T-helper 2 cell treated with Interferon-gamma antibody and Interleukin-4, amounts not matched to agents 100 ng/mL and 5 ng/mL, for 36 hours (primary cell): Measurements from ENCODE around the gene RFT1. TPM values are rescaled to one million over a fixed set of nuclear protein-coding genes. Genes with fewer than 3 reads are reported as not detected.
"Not testable (repeated sequence)": the region's sequence is repeated elsewhere in the genome, so short reads cannot be mapped to it uniquely, and the experiment has no call there.

ENCODE experiments used
- intact Hi-C: fragments of 100-400 bp; cut with micrococcal nuclease; formaldehyde crosslinking; loops from one replicate; pipeline ENCODE4 v1.15.1; 2023
- total RNA-seq: library from RNA; stranded (reverse); gene quantifications from 2 replicates; pipeline ENCODE4 v1.2.3, GENCODE V29; 2022

Gene RFT1
- total RNA-seq, 1 donor from 2014 or later = 34.2 TPM

DNA sequence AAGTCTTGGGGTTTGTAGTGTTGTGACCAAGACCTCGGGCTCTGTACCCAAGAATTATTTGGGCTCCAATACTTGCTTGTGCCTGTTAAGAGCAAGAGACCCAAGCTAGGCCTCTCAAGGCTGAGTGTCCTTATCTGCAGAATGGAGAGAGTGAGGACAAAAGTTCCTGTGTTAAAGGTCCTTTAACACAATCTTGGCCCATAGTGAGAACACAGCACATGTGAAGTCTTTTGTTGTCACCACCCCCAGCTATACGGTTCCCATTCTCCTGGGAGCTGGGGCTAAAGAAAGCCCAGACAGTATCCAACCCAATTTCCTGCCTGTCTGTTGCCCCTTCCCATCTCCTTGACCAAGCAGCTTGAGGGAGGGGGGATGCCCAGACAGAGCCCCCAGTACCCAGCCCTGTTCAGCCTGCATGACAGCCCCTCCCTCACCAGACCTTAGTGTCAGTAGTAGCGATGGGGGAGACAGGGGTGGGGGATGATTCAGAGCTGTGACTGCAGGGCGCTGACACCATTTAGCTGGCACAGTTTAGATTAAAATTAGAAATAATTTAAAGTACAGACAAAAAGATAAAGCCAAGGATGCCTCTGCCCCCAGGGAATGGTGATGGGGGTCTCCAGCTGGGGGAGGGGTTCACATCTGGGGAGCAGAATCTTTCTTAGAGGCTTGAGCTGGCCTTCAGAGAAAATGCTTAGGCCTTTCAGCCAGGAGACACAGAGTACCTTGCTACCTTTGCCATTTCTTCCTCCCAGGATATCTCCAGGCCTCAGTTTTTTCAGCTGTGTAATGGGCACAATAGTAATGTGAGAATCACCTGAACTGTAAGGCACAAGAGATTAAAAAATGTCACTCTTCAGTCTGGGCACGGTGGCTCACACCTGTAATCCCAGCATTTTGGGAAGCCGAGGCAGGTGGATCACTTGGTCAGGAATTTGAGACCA lies 33.5 kb upstream of the RFT1 start:
- intact Hi-C loops = loop anchor here (5.0 kb wide), 1 partner anchor 61 kb away; no protein-coding TSS in a partner anchor

DNA sequence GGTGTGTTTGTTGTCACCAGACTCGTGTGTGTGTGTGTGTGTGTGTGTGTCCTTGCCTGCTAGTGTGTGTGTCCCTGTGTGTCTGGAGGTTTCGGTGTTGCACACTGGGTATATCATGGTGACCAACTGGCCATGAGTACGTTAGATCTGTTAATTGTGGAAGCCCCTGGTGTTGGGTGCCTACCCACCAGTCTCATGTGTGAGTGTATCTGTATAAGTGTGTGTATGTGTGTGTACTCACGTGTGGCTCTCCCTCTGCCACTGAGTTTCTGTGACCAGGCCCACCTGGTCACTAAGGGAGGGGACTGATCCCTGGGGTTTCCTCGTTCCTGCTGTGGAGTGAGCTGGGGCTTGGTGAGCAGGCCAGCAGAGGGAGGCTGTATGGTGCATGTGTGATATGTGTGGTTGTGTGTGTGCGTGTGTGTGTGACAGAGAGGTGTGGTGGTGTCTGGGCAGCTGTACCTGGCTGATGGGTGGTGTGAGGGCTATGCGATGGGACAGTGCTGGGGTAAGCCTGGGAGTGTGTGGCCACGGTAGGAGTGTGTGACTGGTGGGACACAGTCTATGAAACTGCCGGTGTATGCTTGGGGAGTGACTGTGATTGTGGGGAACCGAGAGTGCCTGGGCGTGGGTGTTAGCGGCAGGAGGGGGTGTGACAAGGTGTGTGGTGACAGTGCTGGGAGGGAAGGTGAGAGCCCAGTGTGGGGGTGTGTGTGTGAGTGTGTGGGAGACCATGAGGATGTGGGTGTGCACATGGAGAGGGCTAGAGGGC lies 32.6 kb upstream of the RFT1 start:
- intact Hi-C loops = loop anchor here (5.0 kb wide), 1 partner anchor 61 kb away; no protein-coding TSS in a partner anchor

DNA sequence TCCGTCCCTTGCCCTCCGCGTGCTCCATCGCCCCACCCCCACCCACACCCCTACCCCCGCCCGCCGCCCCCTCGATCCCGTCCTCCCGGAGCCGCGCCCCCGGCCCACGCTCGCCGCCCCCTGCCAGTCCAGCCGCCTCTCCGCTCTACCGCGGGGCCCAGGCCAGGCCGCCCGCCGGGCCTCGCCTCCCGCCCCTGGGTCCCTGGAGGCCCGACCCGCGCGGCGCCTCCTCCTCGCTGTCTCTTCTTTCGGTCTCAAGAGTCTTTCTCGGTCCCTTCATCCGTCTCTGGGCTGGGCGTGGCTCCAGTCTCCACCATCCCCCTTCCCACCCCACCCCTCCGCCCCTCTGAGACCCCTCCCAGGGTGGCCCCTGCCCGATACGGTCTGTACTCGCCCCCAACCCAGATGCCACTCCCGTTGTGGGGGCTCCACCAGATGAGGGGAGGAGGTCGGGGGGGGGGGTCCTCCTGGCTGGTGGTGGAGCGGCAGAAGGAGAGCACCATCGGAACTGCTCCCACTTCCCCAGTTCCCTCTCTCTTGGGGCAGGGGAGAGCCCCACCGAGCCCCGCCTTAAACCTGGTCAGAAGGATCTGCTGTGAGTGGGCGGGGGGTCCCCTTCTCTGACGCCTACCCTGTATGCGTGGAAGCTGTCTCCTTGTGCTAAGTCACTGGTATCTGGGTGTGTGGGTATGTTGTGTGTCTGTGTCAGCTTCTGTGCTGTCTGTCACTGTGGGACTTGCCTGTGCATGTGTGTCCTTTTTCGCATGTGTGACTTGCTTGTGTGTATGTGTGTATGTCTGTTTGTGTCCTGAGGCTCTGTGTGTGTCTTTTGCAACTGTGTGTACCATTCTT lies 31.8 kb upstream of the RFT1 start:
- intact Hi-C loops = loop anchor here (1.0 to 5.0 kb wide), 3 partner anchors 32 to 93 kb away; partner anchors contain the start of gene RFT1

DNA sequence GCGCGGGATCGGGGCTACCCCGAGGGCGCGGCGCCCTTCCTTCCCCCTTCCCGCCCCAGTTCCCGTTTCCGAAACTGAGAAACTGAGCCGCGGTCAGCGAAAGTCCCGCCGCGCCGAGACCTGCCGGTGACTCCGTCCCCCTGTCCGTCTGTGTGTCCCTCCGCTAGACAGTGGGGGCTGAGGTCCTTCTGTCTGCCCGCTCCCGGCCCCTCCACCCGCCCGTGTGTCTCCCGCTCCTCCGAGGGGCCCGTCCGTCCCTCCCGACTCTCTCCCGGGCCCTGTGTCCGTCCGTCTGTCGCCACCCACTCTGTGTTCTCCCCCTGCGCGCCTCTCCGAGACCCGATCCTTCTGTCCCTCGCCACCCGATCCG lies 31.2 kb upstream of the RFT1 start:
- intact Hi-C loops = loop anchor here (1.0 to 5.0 kb wide), 3 partner anchors 31 to 93 kb away; partner anchors contain the start of gene RFT1

DNA sequence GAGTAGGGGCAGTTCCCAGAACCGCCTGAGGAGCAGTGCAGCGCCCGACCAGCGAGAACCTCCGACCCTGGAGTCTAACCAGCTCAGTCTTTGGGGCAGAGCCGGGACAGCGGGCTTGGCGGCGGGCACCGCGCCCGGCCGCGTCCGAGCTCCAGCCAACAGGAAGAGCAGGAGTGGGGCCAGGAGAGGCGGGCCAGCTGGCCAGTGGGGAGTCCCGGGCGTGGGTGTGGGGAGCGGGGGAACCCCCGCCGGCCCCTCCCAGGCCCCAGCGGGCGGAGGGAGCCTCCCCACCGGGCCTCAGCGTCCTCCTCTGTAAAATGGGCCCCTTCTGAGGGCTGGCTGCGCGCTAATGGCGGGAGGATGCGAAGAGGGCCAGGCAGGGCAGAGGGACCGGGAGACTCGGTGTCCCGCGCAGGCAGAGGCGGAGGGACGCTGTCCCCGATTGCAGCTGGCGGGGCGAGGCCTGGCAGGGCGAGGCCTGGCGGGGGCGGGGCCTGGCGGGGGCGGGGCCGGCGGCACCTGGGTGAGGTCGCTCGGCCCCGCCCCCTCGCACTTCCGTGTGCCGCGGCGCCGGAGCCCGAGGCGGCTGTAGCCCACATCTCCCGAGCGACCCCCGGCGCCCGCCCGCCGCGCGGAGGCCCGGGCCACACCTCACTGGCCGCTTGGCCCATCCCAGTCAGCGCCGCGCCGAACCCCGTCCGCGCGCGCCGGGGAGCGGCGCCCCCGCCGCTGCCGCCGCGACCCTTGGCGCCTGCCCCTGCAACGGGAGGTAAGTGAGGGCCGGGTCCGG lies 30.6 kb upstream of the RFT1 start, which contains the start of gene PRKCD:
Gene PRKCD, plus strand, starts transcription at position 550 of the 790 bp plus-strand sequence. CDS start 17,214 bp downstream, outside the sequence.
- intact Hi-C loops = loop anchor here (1.0 to 5.0 kb wide), 3 partner anchors 31 to 94 kb away; partner anchors contain the start of gene RFT1

DNA sequence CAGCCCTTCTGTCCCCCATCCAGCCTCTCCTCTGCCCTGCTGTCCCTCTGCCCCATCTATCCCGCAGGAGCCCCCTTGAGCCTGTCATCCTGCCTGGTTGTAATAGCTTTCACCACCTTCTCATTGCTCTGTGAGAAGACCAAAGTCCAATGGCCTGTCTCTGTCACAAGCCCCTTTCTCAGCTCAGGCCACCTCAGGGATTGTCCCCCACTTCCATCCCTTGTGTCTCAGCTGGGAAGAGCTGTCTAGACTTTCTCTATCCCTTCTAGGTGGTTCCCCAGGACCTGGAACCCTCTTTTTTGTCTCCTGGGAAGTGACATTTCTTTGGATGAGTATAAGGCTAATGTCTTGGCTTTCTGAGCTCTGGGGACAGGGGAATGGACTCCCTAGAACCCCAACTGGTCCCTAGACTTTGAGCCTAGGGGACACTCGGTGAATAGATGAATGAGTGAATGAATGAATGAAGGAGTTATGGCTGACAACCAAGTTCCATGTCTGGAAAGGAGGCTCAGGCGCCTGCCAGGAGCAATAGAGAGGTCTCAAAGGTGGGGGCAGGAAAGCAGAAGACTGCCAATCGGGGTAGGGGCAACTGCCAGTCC lies 29.9 kb upstream of the RFT1 start:
- intact Hi-C loops = loop anchor here (2.0 to 5.0 kb wide), 2 partner anchors 58 to 95 kb away; no protein-coding TSS in a partner anchor

DNA sequence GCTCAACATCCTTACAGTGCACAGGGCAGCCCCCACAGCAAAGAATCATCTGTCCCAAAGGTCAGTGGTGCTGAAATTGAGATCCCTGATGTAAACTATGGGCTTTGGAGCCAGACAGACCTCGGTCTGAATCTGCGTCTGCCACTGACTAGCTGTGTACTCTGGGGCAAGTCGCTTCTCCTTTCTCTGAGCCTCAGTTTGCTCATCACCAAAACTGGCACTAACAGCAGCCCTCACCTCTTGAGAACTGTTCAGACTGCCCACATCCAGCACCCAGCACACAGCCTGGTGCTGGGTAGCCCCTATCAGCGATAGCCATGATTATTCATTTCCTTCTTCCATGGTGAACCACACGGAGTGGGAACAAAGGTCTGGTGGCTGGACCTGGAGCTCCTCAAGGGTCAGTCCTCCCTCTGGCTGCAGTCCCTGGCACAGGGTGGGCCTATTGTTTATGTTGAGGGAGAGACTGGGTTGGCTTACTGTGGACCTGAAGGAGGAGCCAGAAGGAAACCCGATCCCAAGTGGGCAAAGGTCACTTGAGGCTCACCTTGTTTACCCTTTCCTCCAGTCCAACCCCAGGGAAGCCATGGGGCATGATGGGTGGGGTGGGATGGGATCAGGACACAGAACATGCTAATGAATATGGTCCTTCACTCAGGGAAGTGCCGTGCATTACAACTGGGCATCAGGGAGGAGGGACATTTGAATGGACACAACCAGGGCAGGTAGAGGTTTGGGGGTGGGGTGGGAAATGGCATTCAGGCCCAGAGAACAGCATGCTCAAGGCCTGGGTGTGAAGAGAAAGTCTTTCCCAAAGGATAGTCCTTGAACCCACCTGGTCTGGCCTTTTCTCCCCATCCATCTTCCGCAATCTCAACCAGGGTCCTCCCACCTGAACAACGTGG lies 29.2 kb upstream of the RFT1 start:
- intact Hi-C loops = loop anchor here (2.0 to 5.0 kb wide), 2 partner anchors 57 to 95 kb away; no protein-coding TSS in a partner anchor

DNA sequence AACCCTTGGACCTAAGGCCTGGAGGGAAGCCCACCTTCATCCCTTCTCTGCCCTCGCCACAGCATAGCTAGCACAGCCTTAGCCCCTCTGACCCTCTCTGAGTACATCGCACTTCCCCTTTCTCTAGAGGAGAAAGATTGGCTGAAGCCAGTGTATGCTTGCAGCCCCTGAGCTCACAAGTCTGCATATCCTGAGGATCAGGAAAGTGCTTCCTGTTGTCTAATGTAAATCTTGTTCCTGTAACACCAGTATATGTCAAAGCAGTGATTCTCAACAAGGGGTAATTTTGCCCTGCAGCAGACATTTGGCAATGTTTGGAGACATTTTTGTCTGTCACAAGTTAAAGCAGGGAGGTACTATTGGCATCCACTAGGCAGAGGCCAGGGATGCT lies 28.5 kb upstream of the RFT1 start:
- intact Hi-C loops = no loop called here

DNA sequence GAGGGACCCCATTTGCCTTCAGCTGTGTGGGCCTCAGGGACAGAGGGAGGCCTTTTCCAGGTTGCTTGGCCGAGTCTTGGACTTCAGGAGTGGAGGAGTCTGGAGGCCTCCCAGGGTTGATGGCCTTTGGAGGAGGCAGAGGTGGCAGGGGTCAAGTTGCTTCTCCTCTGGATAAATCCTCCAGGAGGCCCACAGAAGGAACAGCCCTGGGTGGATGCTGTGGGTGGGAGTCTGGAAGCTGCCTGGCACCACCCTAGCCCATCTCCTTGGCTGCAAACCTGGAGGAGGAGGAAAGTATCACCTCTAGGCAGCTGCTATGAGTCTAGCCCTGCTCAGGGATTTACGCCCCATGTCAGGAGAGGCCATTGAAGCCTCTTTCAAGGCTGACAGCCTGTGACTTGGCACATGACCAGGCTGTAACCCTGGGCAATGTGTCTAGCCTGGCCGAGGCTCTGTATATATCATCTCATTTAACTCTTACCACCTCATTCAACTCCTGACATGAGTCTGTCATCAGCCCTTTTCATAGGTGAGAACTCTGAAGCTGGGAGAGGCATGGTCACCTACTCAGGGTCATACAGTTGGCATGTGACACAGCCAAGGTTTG lies 27.8 kb upstream of the RFT1 start:
- intact Hi-C loops = no loop called here

DNA sequence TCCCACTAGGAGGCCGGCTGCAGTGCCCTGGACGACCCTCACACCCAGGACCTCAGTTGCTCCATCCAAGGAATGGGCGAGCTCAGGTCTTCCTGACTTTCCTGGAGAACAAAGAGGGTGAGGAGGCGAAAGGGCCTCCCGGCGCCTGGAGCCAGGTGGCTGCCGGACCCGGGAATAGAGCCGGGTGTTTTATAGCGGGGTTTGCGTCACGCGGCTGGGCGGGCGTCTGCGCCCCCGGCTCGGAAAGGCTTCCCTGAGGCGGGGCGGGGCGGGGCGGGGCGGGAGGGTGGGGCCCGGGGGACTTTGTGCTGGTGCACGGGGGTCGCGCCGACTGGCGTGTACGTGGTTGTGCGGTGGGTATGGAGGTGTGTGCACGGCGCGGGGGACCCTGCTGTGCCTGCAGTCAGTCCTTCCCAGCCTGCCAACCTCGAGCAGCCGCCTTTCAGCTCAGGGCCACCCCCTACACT lies 26.2 kb upstream of the RFT1 start:
- intact Hi-C loops = no loop called here

DNA sequence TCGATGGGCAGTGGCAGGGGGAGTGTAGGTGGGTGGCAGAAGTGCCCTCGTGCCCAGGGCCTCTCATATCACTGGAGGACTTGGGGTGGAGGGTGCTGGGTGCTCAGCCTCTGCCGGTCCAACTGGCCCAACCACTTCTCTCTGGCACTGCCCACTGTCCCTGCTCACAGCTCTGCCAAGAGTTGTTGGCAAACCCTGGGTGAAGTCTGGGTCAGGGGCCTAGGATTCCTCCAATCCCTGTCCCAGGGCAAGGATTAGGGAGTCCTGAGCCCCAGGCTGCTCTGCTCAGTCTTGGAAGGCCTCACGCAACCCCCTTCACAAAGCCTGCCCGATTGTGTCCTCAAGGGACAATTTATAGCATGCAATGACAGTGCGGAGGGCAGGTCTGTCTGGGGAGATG lies 25.5 kb upstream of the RFT1 start:
- intact Hi-C loops = no loop called here

DNA sequence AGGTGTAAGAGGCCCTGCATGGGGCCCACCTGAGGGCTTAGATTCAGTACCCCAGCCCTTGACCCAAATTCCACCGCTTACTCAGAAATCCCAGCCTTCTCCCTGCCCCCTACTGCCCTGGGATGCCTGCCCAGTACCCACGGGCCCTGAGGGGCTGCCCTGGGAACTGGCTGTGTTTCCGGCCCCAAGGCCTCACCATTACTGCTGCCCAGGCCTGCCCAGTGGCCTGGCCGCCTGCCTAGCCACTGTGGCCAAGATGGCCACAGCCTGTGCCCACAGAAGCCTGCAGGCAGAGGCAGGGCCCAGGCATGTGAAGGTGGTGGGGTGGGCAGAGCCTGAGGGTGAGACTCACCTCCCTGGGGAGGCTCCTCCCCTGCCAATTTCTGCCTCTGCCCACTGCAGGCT lies 24.6 kb upstream of the RFT1 start:
- intact Hi-C loops = no loop called here

DNA sequence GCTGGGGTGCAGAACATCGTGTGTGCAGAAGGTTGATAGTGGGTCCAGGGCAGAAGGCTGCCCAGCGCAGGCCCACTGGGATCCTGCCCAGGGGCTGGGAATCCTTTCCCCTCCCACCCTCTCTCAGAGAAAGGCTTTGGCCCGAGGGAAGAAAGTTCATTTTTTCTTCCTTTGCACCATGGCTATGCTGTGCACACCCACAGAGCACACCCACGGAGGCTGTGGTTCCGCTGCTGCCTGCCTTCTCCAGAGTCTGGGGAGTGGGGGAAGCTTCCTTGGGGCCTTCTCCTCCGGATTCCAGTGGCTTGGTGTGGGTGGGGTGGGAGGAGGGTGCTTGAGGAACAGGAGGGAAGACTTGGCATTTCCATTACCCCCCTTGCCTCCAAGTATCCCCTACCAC lies 23.7 kb upstream of the RFT1 start:
- intact Hi-C loops = no loop called here

DNA sequence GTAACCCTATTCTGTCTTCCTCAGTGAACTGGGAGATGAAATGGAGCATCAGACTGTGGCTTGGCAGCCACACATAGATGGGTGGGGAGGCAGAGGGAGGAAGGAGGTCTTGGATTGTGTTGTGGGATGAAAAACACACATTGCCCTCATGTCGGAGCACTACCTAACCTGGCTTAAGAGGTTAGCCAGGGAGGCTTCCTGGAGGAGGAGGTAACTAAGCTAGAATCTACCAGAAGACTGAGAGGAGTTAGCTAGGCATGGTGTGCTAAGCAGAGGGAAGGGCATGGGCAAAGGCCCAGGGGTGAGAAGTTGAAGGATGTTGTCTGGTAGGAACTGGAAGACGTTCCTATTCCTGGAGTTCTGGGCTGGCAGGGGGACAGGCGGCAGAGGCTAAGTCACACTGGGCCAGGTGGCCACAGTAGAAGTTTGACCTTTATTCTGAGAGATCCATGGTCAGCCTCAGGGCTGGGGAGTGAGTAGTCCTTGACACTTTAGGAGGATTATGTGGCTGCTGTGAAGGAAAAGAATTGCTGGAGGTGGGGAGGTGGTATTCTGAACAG lies 23.1 kb upstream of the RFT1 start:
- intact Hi-C loops = no loop called here

DNA sequence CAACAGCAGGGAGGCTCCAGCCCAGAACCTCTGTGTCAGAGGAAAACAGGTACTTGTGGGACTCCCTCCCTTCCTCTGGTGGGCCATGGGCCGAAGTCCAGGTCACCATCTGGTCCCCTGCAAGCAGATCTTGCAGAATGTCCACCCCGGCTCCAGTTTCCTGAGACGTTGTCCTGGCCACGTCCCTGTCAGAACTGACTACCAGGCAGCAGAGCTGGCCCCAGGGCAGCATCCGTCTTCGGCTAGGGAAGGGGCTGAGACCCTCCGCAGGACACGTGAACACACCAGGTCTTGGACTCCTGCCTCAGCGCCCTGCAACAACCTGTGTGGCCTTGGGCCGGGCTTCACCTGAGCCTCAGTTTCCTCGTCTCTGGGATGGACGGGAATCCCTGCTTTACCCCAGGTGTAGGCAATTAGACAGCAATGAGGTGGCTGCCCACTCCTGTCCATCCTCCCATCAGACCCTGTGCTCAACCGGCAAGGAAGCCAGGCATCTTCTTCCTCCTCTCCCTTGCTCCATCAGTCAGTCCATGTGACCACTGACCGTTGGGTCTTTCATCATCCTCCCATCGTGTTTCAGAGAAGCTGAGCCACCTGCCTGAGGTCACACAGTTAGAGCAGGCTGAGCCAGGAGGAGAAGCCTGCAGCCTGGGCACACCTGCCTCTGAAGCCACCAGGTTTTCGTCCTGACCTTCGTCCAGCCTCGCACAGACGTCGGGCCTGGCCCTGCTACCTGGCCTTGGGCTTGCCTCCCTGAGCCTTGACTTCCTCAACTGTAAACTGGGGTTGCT lies 21.8 kb upstream of the RFT1 start:
- intact Hi-C loops = no loop called here

DNA sequence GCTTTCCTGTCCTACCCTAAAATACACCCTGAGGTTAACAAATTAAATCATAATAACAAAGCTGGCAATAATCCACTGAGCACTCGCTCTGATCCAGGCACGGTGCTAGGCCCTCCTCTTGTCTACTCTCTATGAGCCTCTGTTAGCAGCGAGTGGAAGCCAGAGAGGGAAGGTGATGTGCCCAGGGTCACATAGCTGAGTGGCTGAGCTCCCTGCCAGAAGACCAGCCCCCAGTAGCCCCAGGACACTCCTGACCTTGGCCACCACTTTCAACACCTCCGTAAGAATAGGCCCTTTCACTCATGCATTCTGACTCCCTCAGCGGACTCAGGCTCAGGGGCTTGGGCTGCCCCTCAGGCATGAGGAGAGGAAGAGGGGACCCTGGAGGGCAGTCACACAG lies 21.2 kb upstream of the RFT1 start:
- intact Hi-C loops = no loop called here

DNA sequence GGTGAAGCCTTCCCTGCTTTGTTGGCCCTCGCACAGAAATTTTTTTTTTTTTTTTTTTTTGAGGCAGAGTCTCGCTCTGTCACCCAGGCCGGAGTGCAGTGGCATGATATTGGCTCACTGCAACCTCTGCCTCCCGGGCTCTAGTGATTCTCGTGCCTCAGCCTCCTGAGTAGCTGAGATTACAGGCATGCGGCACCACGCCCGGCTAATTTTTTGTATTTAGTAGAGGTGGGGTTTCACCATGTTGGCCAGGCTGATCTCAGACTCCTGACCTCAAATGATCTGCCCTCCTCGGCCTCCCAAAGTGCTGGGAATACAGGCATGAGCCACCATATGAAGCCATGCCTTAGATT lies 20.8 kb upstream of the RFT1 start:
- intact Hi-C loops = not testable (repeated sequence)
